ENCODE results near the gene PTPN6.

Gene PTPN6

GRCh38 chr12:6957151-6957701 lies 6.1 kb downstream of the PTPN6 start:
- no peak for DNase-seq

GRCh38 chr12:6957741-6958608 lies 6.8 kb downstream of the PTPN6 start:
- DNase-seq = no peak

- DNase-seq = no peak
These were observed 7.5 kb downstream of the PTPN6 start for GRCh38 chr12:6958609-6959057.

- no peak for DNase-seq
These were observed 8.1 kb downstream of the PTPN6 start for GRCh38 chr12:6959058-6959804.

- no peak for DNase-seq
These were observed 8.8 kb downstream of the PTPN6 start for GRCh38 chr12:6959805-6960592.

GRCh38 chr12:6960593-6961277 lies 9.6 kb downstream of the PTPN6 start:
- peak; percentile 68 for DNase-seq

GRCh38 chr12:6961278-6961694 lies 10.1 kb downstream of the PTPN6 start:
- DNase-seq = peak; percentile 67

GRCh38 chr12:6961695-6962284 lies 10.6 kb downstream of the PTPN6 start:
- DNase-seq = peak; percentile 97

GRCh38 chr12:6962285-6963015 lies 11.3 kb downstream of the PTPN6 start:
- no peak for DNase-seq

GRCh38 chr12:6963016-6963731 lies 12.0 kb downstream of the PTPN6 start:
- DNase-seq = peak; percentile 95

- DNase-seq = peak; percentile 61
These were observed 12.7 kb downstream of the PTPN6 start for GRCh38 chr12:6963791-6964413.

GRCh38 chr12:6964605-6965025 lies 13.5 kb downstream of the PTPN6 start:
- no peak for DNase-seq

GRCh38 chr12:6965026-6965661 lies 14.0 kb downstream of the PTPN6 start:
- DNase-seq = peak; percentile 95

GRCh38 chr12:6965714-6966113 lies 14.6 kb downstream of the PTPN6 start:
- DNase-seq = no peak

GRCh38 chr12:6966351-6966750 lies 15.2 kb downstream of the PTPN6 start:
- no peak for DNase-seq

GRCh38 chr12:6967651-6968100 lies 16.5 kb downstream of the PTPN6 start:
- DNase-seq = no peak

- no peak for DNase-seq
These were observed 17.3 kb downstream of the PTPN6 start for GRCh38 chr12:6968426-6968825.

GRCh38 chr12:6970096-6970527 lies 19.0 kb downstream of the PTPN6 start:
- no peak for DNase-seq

GRCh38 chr12:6974180-6974579 lies 23.0 kb downstream of the PTPN6 start:
- peak; percentile 27 for DNase-seq
